Measurements from ENCODE around the gene RASGRP1. TPM values are rescaled to one million over a fixed set of nuclear protein-coding genes. Genes with fewer than 3 reads are reported as not detected.
A peak's percentile ranks its signal among the peaks of the same experiment; 100 is the strongest.

Gene RASGRP1
- total and polyA plus RNA-seq, 9 donors = 0.31 to 0.85 (median 0.41) TPM

GRCh38 chr15:38487378-38487777, 77.2 kb downstream of the RASGRP1 start:
- DNase-seq = no peak
- H3K4me1 ChIP-seq (ENCODE audit: control insufficient read depth, insufficient read depth, low read length) = no peaks in the 10 kb centered on the region
- H3K27me3 ChIP-seq (ENCODE audit: control insufficient read depth, insufficient read depth, low read length) = no peaks in the 10 kb centered on the region
- H3K36me3 ChIP-seq (ENCODE audit: control insufficient read depth, insufficient read depth, low read length) = no peaks in the 10 kb centered on the region
- H3K27ac ChIP-seq (ENCODE audit: low read length) = no peak overlapping the region
- no peaks in the 10 kb centered on the region for H3K9me3 ChIP-seq (replicated peaks; ENCODE audit: control insufficient read depth, low read depth, low read length)
- WGBS (ENCODE audit: insufficient coverage) = no CpG with 5 or more reads among the region's 1 CpG
- H3K4me3 ChIP-seq (ENCODE audit: low read length) = no peak overlapping the region

GRCh38 chr15:38486936-38487335, 77.7 kb downstream of the RASGRP1 start:
- Histone ChIP-seq H3K4me1 (ENCODE audit: control insufficient read depth, insufficient read depth, low read length) (no peaks in the 10 kb centered on the region), H3K27ac (ENCODE audit: low read length) (no peak overlapping the region), H3K27me3 (ENCODE audit: control insufficient read depth, insufficient read depth, low read length) (no peaks in the 10 kb centered on the region), H3K9me3 (replicated peaks; ENCODE audit: control insufficient read depth, low read depth, low read length) (no peaks in the 10 kb centered on the region), H3K4me3 (ENCODE audit: low read length) (no peak overlapping the region), H3K36me3 (ENCODE audit: control insufficient read depth, insufficient read depth, low read length) (no peaks in the 10 kb centered on the region)
- no peak for DNase-seq
- WGBS (ENCODE audit: insufficient coverage) = 92% methylated on average over 2 of the region's 2 CpGs

GRCh38 chr15:38482572-38482971, 82.0 kb downstream of the RASGRP1 start:
- Histone ChIP-seq H3K27ac (ENCODE audit: low read length) (no peak overlapping the region), H3K9me3 (replicated peaks; ENCODE audit: control insufficient read depth, low read depth, low read length) (no peaks in the 10 kb centered on the region), H3K4me3 (ENCODE audit: low read length) (no peak overlapping the region), H3K36me3 (ENCODE audit: control insufficient read depth, insufficient read depth, low read length) (peaks cover 2% of the 10 kb centered on the region), H3K4me1 (ENCODE audit: control insufficient read depth, insufficient read depth, low read length) (no peaks in the 10 kb centered on the region), H3K27me3 (ENCODE audit: control insufficient read depth, insufficient read depth, low read length) (no peaks in the 10 kb centered on the region)
- DNase-seq = no peak

- peaks cover 2% of the 10 kb centered on the region for H3K36me3 ChIP-seq (ENCODE audit: control insufficient read depth, insufficient read depth, low read length)
Observed at GRCh38 chr15:38481761-38482160, 82.9 kb downstream of the RASGRP1 start.

GRCh38 chr15:38481113-38481512, 83.5 kb downstream of the RASGRP1 start:
- Histone ChIP-seq H3K36me3 (ENCODE audit: control insufficient read depth, insufficient read depth, low read length) (peaks cover 2% of the 10 kb centered on the region), H3K4me1 (ENCODE audit: control insufficient read depth, insufficient read depth, low read length) (no peaks in the 10 kb centered on the region), H3K27ac (ENCODE audit: low read length) (no peak overlapping the region), H3K4me3 (ENCODE audit: low read length) (no peak overlapping the region), H3K27me3 (ENCODE audit: control insufficient read depth, insufficient read depth, low read length) (no peaks in the 10 kb centered on the region), H3K9me3 (replicated peaks; ENCODE audit: control insufficient read depth, low read depth, low read length) (no peaks in the 10 kb centered on the region)
- DNase-seq = no peak
- no CpG with 5 or more reads among the region's 5 CpGs for WGBS (ENCODE audit: insufficient coverage)

More at GRCh38 chr15:38481761-38482160, 82.9 kb downstream of the RASGRP1 start:
- no peaks in the 10 kb centered on the region for H3K9me3 ChIP-seq (replicated peaks; ENCODE audit: control insufficient read depth, low read depth, low read length)
- WGBS (ENCODE audit: insufficient coverage) = no CpG with 5 or more reads among the region's 3 CpGs
- H3K4me3 ChIP-seq (ENCODE audit: low read length) = no peak overlapping the region
- H3K27ac ChIP-seq (ENCODE audit: low read length) = no peak overlapping the region
- no peak for DNase-seq
- no peaks in the 10 kb centered on the region for H3K4me1 ChIP-seq (ENCODE audit: control insufficient read depth, insufficient read depth, low read length)
- no peaks in the 10 kb centered on the region for H3K27me3 ChIP-seq (ENCODE audit: control insufficient read depth, insufficient read depth, low read length)

- Histone ChIP-seq H3K27ac (ENCODE audit: low read length) (no peak overlapping the region), H3K9me3 (replicated peaks; ENCODE audit: control insufficient read depth, low read depth, low read length) (no peaks in the 10 kb centered on the region), H3K36me3 (ENCODE audit: control insufficient read depth, insufficient read depth, low read length) (peaks cover 11% of the 10 kb centered on the region), H3K4me3 (ENCODE audit: low read length) (no peak overlapping the region), H3K27me3 (ENCODE audit: control insufficient read depth, insufficient read depth, low read length) (no peaks in the 10 kb centered on the region), H3K4me1 (ENCODE audit: control insufficient read depth, insufficient read depth, low read length) (no peaks in the 10 kb centered on the region)
- no peak for DNase-seq
- no CpG with 5 or more reads among the region's 1 CpG for WGBS (ENCODE audit: insufficient coverage)
Observed at GRCh38 chr15:38479756-38480155, 84.9 kb downstream of the RASGRP1 start.

GRCh38 chr15:38479266-38479665, 85.3 kb downstream of the RASGRP1 start:
- no peak overlapping the region for H3K27ac ChIP-seq (ENCODE audit: low read length)
- no peaks in the 10 kb centered on the region for H3K9me3 ChIP-seq (replicated peaks; ENCODE audit: control insufficient read depth, low read depth, low read length)
- H3K4me3 ChIP-seq (ENCODE audit: low read length) = no peak overlapping the region
- DNase-seq = no peak
- H3K4me1 ChIP-seq (ENCODE audit: control insufficient read depth, insufficient read depth, low read length) = no peaks in the 10 kb centered on the region
- H3K27me3 ChIP-seq (ENCODE audit: control insufficient read depth, insufficient read depth, low read length) = no peaks in the 10 kb centered on the region
- peaks cover 15% of the 10 kb centered on the region for H3K36me3 ChIP-seq (ENCODE audit: control insufficient read depth, insufficient read depth, low read length)

GRCh38 chr15:38477637-38478036, 87.0 kb downstream of the RASGRP1 start:
- H3K27ac ChIP-seq (ENCODE audit: low read length) = no peak overlapping the region
- DNase-seq = no peak
- H3K9me3 ChIP-seq (replicated peaks; ENCODE audit: control insufficient read depth, low read depth, low read length) = no peaks in the 10 kb centered on the region
- no peak overlapping the region for H3K4me3 ChIP-seq (ENCODE audit: low read length)
- 63% methylated on average over 3 of the region's 4 CpGs for WGBS (ENCODE audit: insufficient coverage)
- H3K4me1 ChIP-seq (ENCODE audit: control insufficient read depth, insufficient read depth, low read length) = no peaks in the 10 kb centered on the region
- no peaks in the 10 kb centered on the region for H3K27me3 ChIP-seq (ENCODE audit: control insufficient read depth, insufficient read depth, low read length)
- peaks cover 15% of the 10 kb centered on the region for H3K36me3 ChIP-seq (ENCODE audit: control insufficient read depth, insufficient read depth, low read length)

GRCh38 chr15:38476120-38476519, 88.5 kb downstream of the RASGRP1 start:
- Histone ChIP-seq H3K4me1 (ENCODE audit: control insufficient read depth, insufficient read depth, low read length) (no peaks in the 10 kb centered on the region), H3K36me3 (ENCODE audit: control insufficient read depth, insufficient read depth, low read length) (peaks cover 12% of the 10 kb centered on the region), H3K27ac (ENCODE audit: low read length) (no peak overlapping the region), H3K27me3 (ENCODE audit: control insufficient read depth, insufficient read depth, low read length) (no peaks in the 10 kb centered on the region), H3K9me3 (replicated peaks; ENCODE audit: control insufficient read depth, low read depth, low read length) (no peaks in the 10 kb centered on the region), H3K4me3 (ENCODE audit: low read length) (no peak overlapping the region)
- DNase-seq = no peak
- no CpG with 5 or more reads among the region's 1 CpG for WGBS (ENCODE audit: insufficient coverage)

- Histone ChIP-seq H3K9me3 (replicated peaks; ENCODE audit: control insufficient read depth, low read depth, low read length) (no peaks in the 10 kb centered on the region), H3K27me3 (ENCODE audit: control insufficient read depth, insufficient read depth, low read length) (no peaks in the 10 kb centered on the region), H3K4me1 (ENCODE audit: control insufficient read depth, insufficient read depth, low read length) (no peaks in the 10 kb centered on the region), H3K4me3 (ENCODE audit: low read length) (no peak overlapping the region), H3K27ac (ENCODE audit: low read length) (no peak overlapping the region), H3K36me3 (ENCODE audit: control insufficient read depth, insufficient read depth, low read length) (peaks cover 12% of the 10 kb centered on the region)
- WGBS (ENCODE audit: insufficient coverage) = 100% methylated on average over 1 of the region's 2 CpGs
- DNase-seq = no peak
Observed at GRCh38 chr15:38475361-38475760, 89.3 kb downstream of the RASGRP1 start.

GRCh38 chr15:38474155-38474757, 90.4 kb downstream of the RASGRP1 start:
- H3K4me1 ChIP-seq (ENCODE audit: control insufficient read depth, insufficient read depth, low read length) = no peaks in the 10 kb centered on the region
- H3K4me3 ChIP-seq (ENCODE audit: low read length) = no peak overlapping the region
- no peaks in the 10 kb centered on the region for H3K9me3 ChIP-seq (replicated peaks; ENCODE audit: control insufficient read depth, low read depth, low read length)
- DNase-seq = peak; percentile 62
- 60% methylated on average over 1 of the region's 4 CpGs for WGBS (ENCODE audit: insufficient coverage)
- H3K27ac ChIP-seq (ENCODE audit: low read length) = no peak overlapping the region
- peaks cover 12% of the 10 kb centered on the region for H3K36me3 ChIP-seq (ENCODE audit: control insufficient read depth, insufficient read depth, low read length)
- no peaks in the 10 kb centered on the region for H3K27me3 ChIP-seq (ENCODE audit: control insufficient read depth, insufficient read depth, low read length)

Measured in muscle of leg (tissue), 11 donors.